Skin of body (tissue), 3 donors: ENCODE data around the gene PCED1B. TPM values are rescaled to one million over a fixed set of nuclear protein-coding genes. Genes with fewer than 3 reads are reported as not detected.
"Not testable (repeated sequence)": the region's sequence is repeated elsewhere in the genome, so short reads cannot be mapped to it uniquely, and the experiment has no call there.

ENCODE experiments used
- DNase-seq: peaks from one replicate; lab custom pipeline; 2025; lab: John Stamatoyannopoulos, UW
- small RNA-seq: library from RNA; depleted of rRNA; stranded (forward); fragments of <200 nt; gene quantifications from one replicate; pipeline ENCODE3, GENCODE V24; 2014; ENCODE audit warnings: low replicate concordance
- total RNA-seq: library from RNA; depleted of rRNA; stranded (reverse); fragments of >200 nt; gene quantifications from one replicate; pipeline ENCODE4 v1.2.3, GENCODE V29; 2014

PCED1B gene
- total RNA-seq, 1 donor from 2014 or later: 0.49 TPM

- DNase-seq: no peak
Measured at GRCh38 chr12:47272412-47273190, 193.2 kb downstream of the PCED1B start.

- no peak for DNase-seq
Measured at GRCh38 chr12:47273191-47273626, 193.8 kb downstream of the PCED1B start.

- no peak for DNase-seq
Measured at GRCh38 chr12:47274760-47275159, 195.3 kb downstream of the PCED1B start.

- no peak for DNase-seq
Measured at GRCh38 chr12:47276253-47276620, 196.8 kb downstream of the PCED1B start.

- DNase-seq: no peak
Measured at GRCh38 chr12:47276621-47277309, 197.3 kb downstream of the PCED1B start.

DNA sequence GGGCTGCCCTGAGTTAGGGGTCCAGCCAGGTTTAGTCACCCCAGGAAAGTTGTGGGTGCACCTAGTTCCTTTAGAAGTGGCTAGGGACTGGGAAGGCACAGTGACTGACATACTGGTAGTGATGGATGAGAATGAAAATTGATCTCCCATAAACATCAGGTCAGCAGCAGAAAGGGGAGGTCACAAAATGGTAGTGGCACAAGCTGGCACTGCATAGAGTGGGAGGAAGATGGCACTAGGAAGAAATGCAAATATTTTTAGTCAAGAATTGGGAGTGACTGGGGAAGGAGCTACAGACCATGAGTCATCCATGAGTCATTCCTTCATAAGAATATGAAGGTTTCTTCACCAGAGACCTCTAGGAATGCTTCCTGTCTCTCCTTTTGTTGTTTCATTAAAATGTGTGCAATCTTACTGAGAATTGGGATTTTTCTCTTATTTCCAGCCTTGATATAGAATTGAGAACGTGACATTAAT lies 198.6 kb downstream of the PCED1B start:
- no peak for DNase-seq

GRCh38 chr12:47279758-47280157 lies 200.3 kb downstream of the PCED1B start:
- DNase-seq: not testable (repeated sequence)

GRCh38 chr12:47280543-47281300 lies 201.3 kb downstream of the PCED1B start:
- no peak for DNase-seq

GRCh38 chr12:47281667-47282171 lies 202.3 kb downstream of the PCED1B start:
- no peak for DNase-seq

GRCh38 chr12:47282206-47282605 lies 202.8 kb downstream of the PCED1B start:
- no peak for DNase-seq

Small RNAs within 50 kb of the gene (small RNA-seq; reads per million reads assigned to genes)
- not detected for gene MIR4698

Other genes starting within 250 kb of the PCED1B start
- 7.8 TPM for gene AMIGO2, start 338 bp downstream of the PCED1B start, total RNA-seq